BJ (cell line): ENCODE measurements around the gene BHLHE23. TPM values are rescaled to one million over a fixed set of nuclear protein-coding genes. Genes with fewer than 3 reads are reported as not detected.

Experiments used
- CTCF ChIA-PET: fragments of 350-600 bp; formaldehyde crosslinking; extraction: SDS; loops from one replicate; lab custom pipeline; 2021; ENCODE audit warnings: antibody characterized with exemption, inconsistent platforms; lab: Yijun Ruan, JAX
- POLR2A ChIA-PET: fragments of 300-600 bp; sonication (Branson Sonifier 250); formaldehyde crosslinking; extraction: SDS; loops from one replicate; lab custom pipeline; 2021; ENCODE audit warnings: antibody characterized with exemption; lab: Charles Lee
- DNase-seq: peaks from one replicate; pipeline ENCODE4 v3.0.0-alpha.2; 2011; ENCODE audit warnings: low read depth
- H3K27me3 ChIP-seq: 2 replicates; pipeline ENCODE4 v1.6.0; 2011; ENCODE audit warnings: low read length; ENCODE audit not compliant: control insufficient read depth, insufficient read depth
- H3K36me3 ChIP-seq: 2 replicates; pipeline ENCODE4 v1.5.1; 2011; ENCODE audit warnings: low read length; ENCODE audit not compliant: control insufficient read depth, insufficient read depth
- H3K4me3 ChIP-seq: 2 replicates; pipeline ENCODE4 v1.5.1; 2011; ENCODE audit warnings: low read depth, mild to moderate bottlenecking, control low read depth, low read length
- CTCF ChIP-seq: IDR thresholded peaks from 2 replicates; pipeline ENCODE4 v1.5.1; 2011; ENCODE audit warnings: low read depth, mild to moderate bottlenecking, control low read depth, inconsistent platforms, low read length, moderate library complexity; ENCODE audit not compliant: insufficient read depth
- polyA plus RNA-seq: library from polyadenylated mRNA; depleted of rRNA; stranded (reverse); fragments of >200 nt; gene quantifications from 2 replicates; pipeline ENCODE4 v1.2.3, GENCODE V29; 2011

The BHLHE23 gene
- polyA plus RNA-seq, 1 experiment: not detected

GRCh38 chr20:62990306-62990825 is 16.4 kb downstream of the BHLHE23 start:
- ChIA-PET POLR2A (no interaction called here), CTCF (interaction anchor here (1.0 kb wide), 1 partner anchor 19 kb away, joined by 5 read pairs; no protein-coding TSS in a partner anchor)
- no peak overlapping the region for H3K4me3 ChIP-seq
- no peaks in the 10 kb centered on the region for H3K36me3 ChIP-seq
- peaks cover 23% of the 10 kb centered on the region for H3K27me3 ChIP-seq
- TF ChIP-seq CTCF: no peak
- no peak for DNase-seq

GRCh38 chr20:62989201-62989601 is 17.6 kb downstream of the BHLHE23 start:
- ChIA-PET CTCF (no interaction called here), POLR2A (no interaction called here)
- DNase-seq: no peak
- peaks cover 21% of the 10 kb centered on the region for H3K27me3 ChIP-seq
- no peaks in the 10 kb centered on the region for H3K36me3 ChIP-seq
- no peak for TF ChIP-seq CTCF
- no peak overlapping the region for H3K4me3 ChIP-seq

- CTCF ChIA-PET: interaction anchor here (1.0 kb wide), 1 partner anchor 14 kb away, joined by 3 read pairs; no protein-coding TSS in a partner anchor
- H3K27me3 ChIP-seq: peaks cover 16% of the 10 kb centered on the region
- POLR2A ChIA-PET: no interaction called here
These were observed 19.6 kb downstream of the BHLHE23 start for GRCh38 chr20:62987114-62987513.

GRCh38 chr20:62986257-62986800 is 20.4 kb downstream of the BHLHE23 start:
- DNase-seq: no peak
- H3K4me3 ChIP-seq: no peak overlapping the region
- H3K36me3 ChIP-seq: no peaks in the 10 kb centered on the region
- peaks cover 22% of the 10 kb centered on the region for H3K27me3 ChIP-seq
- TF ChIP-seq CTCF: no peak
- POLR2A ChIA-PET: no interaction called here
- CTCF ChIA-PET: no interaction called here

More at GRCh38 chr20:62987114-62987513, 19.6 kb downstream of the BHLHE23 start:
- no peak for DNase-seq
- Histone ChIP-seq H3K36me3 (no peaks in the 10 kb centered on the region), H3K4me3 (no peak overlapping the region)
- no peak for TF ChIP-seq CTCF

GRCh38 chr20:62985444-62985778 is 21.4 kb downstream of the BHLHE23 start:
- no peak for TF ChIP-seq CTCF
- Histone ChIP-seq H3K4me3 (no peak overlapping the region), H3K36me3 (no peaks in the 10 kb centered on the region), H3K27me3 (peaks cover 25% of the 10 kb centered on the region)
- DNase-seq: no peak
- ChIA-PET CTCF (no interaction called here), POLR2A (no interaction called here)
